IMR-90 (cell line): ENCODE results near the gene PKHD1. TPM values are rescaled to one million over a fixed set of nuclear protein-coding genes. Genes with fewer than 3 reads are reported as not detected.

Experiments used
- ATAC-seq: fragments of 200-7000 bp; cut with Tn5 transposase; 2 replicates; pipeline ENCODE4 v1.9.1; 2020; ENCODE audit warnings: low read depth, mild to moderate bottlenecking, moderate library complexity
- BruUV-seq: library from RNA; stranded (reverse); fragments of 400-500 nt; replicated peaks from 2 replicates; lab custom pipeline; 2021; lab: Mats Ljungman, UMichigan
- CTCF ChIA-PET: fragments of 300-600 bp; formaldehyde crosslinking; extraction: SDS; loops from one replicate; lab custom pipeline; 2021; ENCODE audit warnings: antibody characterized with exemption; lab: Yijun Ruan, JAX
- POLR2A ChIA-PET: fragments of 300-600 bp; sonication (Branson Sonifier 250); formaldehyde crosslinking; loops from one replicate; lab custom pipeline; 2022; ENCODE audit warnings: antibody characterized with exemption; ENCODE audit not compliant: unreplicated experiment; lab: Charles Lee
- DNase-seq: peaks from one replicate; pipeline ENCODE4 v3.0.0; 2013
- H2AFZ ChIP-seq: replicated peaks from 2 replicates; pipeline ENCODE3; 2013; ENCODE audit warnings: low read length, mild to moderate bottlenecking; ENCODE audit not compliant: poor library complexity
- H2AK5ac ChIP-seq: 2 replicates; pipeline ENCODE4 v1.6.1; 2013; ENCODE audit warnings: low read depth, low read length, inconsistent platforms
- H2AK9ac ChIP-seq: replicated peaks from 2 replicates; pipeline ENCODE3; 2013; ENCODE audit warnings: mild to moderate bottlenecking, low read depth, low read length, moderate library complexity; ENCODE audit not compliant: poor library complexity
- H2BK120ac ChIP-seq: 2 replicates; pipeline ENCODE4 v1.6.1; 2013; ENCODE audit warnings: low read depth, low read length, inconsistent platforms
- H2BK15ac ChIP-seq: 3 replicates; pipeline ENCODE4 v1.6.1; 2013; ENCODE audit warnings: low read depth, low read length, inconsistent platforms
- H2BK20ac ChIP-seq: 2 replicates; pipeline ENCODE4 v1.6.1; 2013; ENCODE audit warnings: low read depth, mild to moderate bottlenecking, inconsistent platforms, low read length, moderate library complexity
- H2BK5ac ChIP-seq: 2 replicates; pipeline ENCODE4 v1.6.1; 2013; ENCODE audit warnings: mild to moderate bottlenecking, low read depth, low read length, inconsistent platforms; ENCODE audit not compliant: poor library complexity, severe bottlenecking
- H3K14ac ChIP-seq: replicated peaks from 2 replicates; pipeline ENCODE4 v1.6.1; 2013; ENCODE audit warnings: low read depth, low read length, inconsistent platforms
- H3K18ac ChIP-seq: 2 replicates; pipeline ENCODE4 v1.6.1; 2013; ENCODE audit warnings: low read depth, low read length, control low read depth
- H3K23ac ChIP-seq: 2 replicates; pipeline ENCODE4 v1.6.1; 2013; ENCODE audit warnings: low read depth, low read length, inconsistent platforms
- H3K27ac ChIP-seq: 2 replicates; pipeline ENCODE4 v1.5.1; 2013; ENCODE audit warnings: mild to moderate bottlenecking, control low read depth, low read length; ENCODE audit not compliant: insufficient read depth
- H3K27me3 ChIP-seq: 2 replicates; pipeline ENCODE4 v1.6.1; 2013; ENCODE audit warnings: low read length; ENCODE audit not compliant: control insufficient read depth, insufficient read depth
- H3K36me3 ChIP-seq: 2 replicates; pipeline ENCODE4 v1.6.1; 2013; ENCODE audit warnings: low read length, mixed read lengths; ENCODE audit not compliant: control insufficient read depth, insufficient read depth
- H3K4ac ChIP-seq: 2 replicates; pipeline ENCODE4 v1.6.1; 2013; ENCODE audit warnings: low read depth, low read length, inconsistent platforms
- H3K4me1 ChIP-seq: 2 replicates; pipeline ENCODE4 v1.6.1; 2013; ENCODE audit warnings: low read length, mixed read lengths; ENCODE audit not compliant: control insufficient read depth, insufficient read depth
- H3K4me2 ChIP-seq: 2 replicates; pipeline ENCODE4 v1.6.1; 2013; ENCODE audit warnings: low read depth, mild to moderate bottlenecking, control low read depth, low read length, moderate library complexity
- H3K4me3 ChIP-seq: 2 replicates; pipeline ENCODE4 v1.5.1; 2013; ENCODE audit warnings: low read depth, mild to moderate bottlenecking, control low read depth, low read length, moderate library complexity; ENCODE audit not compliant: insufficient read depth
- H3K56ac ChIP-seq: 2 replicates; pipeline ENCODE4 v1.6.1; 2013; ENCODE audit warnings: low read length, inconsistent platforms; ENCODE audit not compliant: insufficient read depth; ENCODE audit errors: extremely low read depth
- H3K79me1 ChIP-seq, 2 experiments: 2 replicates each; pipeline ENCODE4 v1.6.1; 2013; ENCODE audit warnings: low read length in 2 of 2, inconsistent platforms in 1 of 2, low read depth in 1 of 2
- H3K9ac ChIP-seq: 2 replicates; pipeline ENCODE4 v1.6.1; 2013; ENCODE audit warnings: low read depth, low read length, control low read depth
- H3K9me1 ChIP-seq: 2 replicates; pipeline ENCODE4 v1.6.1; 2013; ENCODE audit warnings: low read length, inconsistent platforms; ENCODE audit not compliant: insufficient read depth
- H3K9me3 ChIP-seq: 2 replicates; pipeline ENCODE4 v1.6.1; 2013; ENCODE audit warnings: low read length; ENCODE audit not compliant: control insufficient read depth, insufficient read depth
- H4K20me1 ChIP-seq: 2 replicates; pipeline ENCODE4 v1.6.1; 2013; ENCODE audit warnings: low read length, inconsistent platforms; ENCODE audit not compliant: insufficient read depth
- H4K5ac ChIP-seq: 2 replicates; pipeline ENCODE4 v1.6.1; 2013; ENCODE audit warnings: mild to moderate bottlenecking, low read depth, low read length, control low read depth
- H4K8ac ChIP-seq, 2 experiments: 2 replicates each; pipeline ENCODE4 v1.6.1; 2013; ENCODE audit warnings: low read depth in 2 of 2, low read length in 2 of 2, control low read depth in 1 of 2, inconsistent platforms in 1 of 2
- H4K91ac ChIP-seq: 2 replicates; pipeline ENCODE4 v1.6.1; 2013; ENCODE audit warnings: low read depth, low read length, inconsistent platforms; ENCODE audit not compliant: insufficient read depth
- BHLHE40 ChIP-seq: fragments of 150-350 bp; IDR thresholded peaks from 2 replicates; pipeline ENCODE4 v1.6.1; 2016; ENCODE audit warnings: mild to moderate bottlenecking, low read depth, low read length
- CEBPB ChIP-seq: IDR thresholded peaks from 2 replicates; pipeline ENCODE4 v1.6.1; 2012; ENCODE audit warnings: low read depth, low read length, improper control_type of control experiment
- CTCF ChIP-seq: conservative IDR thresholded peaks from 2 replicates; pipeline ENCODE4 v1.5.1; 2012; ENCODE audit warnings: mild to moderate bottlenecking, low read depth, low read length, improper control_type of control experiment
- ELK1 ChIP-seq: fragments of 150-350 bp; IDR thresholded peaks from 2 replicates; pipeline ENCODE4 v1.6.1; 2016; ENCODE audit warnings: low read depth, mild to moderate bottlenecking, low read length, moderate library complexity, borderline replicate concordance
- FOS ChIP-seq: fragments of 150-350 bp; IDR thresholded peaks from 2 replicates; pipeline ENCODE4 v1.6.1; 2016; ENCODE audit warnings: low read depth, low read length
- MXI1 ChIP-seq: IDR thresholded peaks from 2 replicates; pipeline ENCODE4 v1.6.1; 2012; ENCODE audit warnings: low read depth, mild to moderate bottlenecking, low read length, moderate library complexity, borderline replicate concordance
- NFE2L2 ChIP-seq: fragments of 150-350 bp; IDR thresholded peaks from 2 replicates; pipeline ENCODE4 v1.6.1; 2016; ENCODE audit warnings: low read depth, mild to moderate bottlenecking, low read length
- POLR2A ChIP-seq: IDR thresholded peaks from 2 replicates; pipeline ENCODE4 v1.6.1; 2012; ENCODE audit warnings: mild to moderate bottlenecking, low read depth, low read length
- RCOR1 ChIP-seq: IDR thresholded peaks from 2 replicates; pipeline ENCODE4 v1.6.1; 2012; ENCODE audit warnings: mild to moderate bottlenecking, low read length, improper control_type of control experiment; ENCODE audit not compliant: insufficient replicate concordance
- SMC3 ChIP-seq: fragments of 150-350 bp; IDR thresholded peaks from 2 replicates; pipeline ENCODE4 v1.6.1; 2016; ENCODE audit warnings: low read depth, mild to moderate bottlenecking, antibody characterized with exemption, low read length, moderate library complexity
- USF2 ChIP-seq: fragments of 150-350 bp; IDR thresholded peaks from 2 replicates; pipeline ENCODE4 v1.6.1; 2017; ENCODE audit warnings: mild to moderate bottlenecking, antibody characterized with exemption, low read length, low read depth
- WGBS, 2 experiments: methylation state at CpG; one replicate each; pipeline versions ENCODE4 v1.1.5 to v1.1.7; 2013; ENCODE audit warnings: missing lambda C conversion rate in 2 of 2; ENCODE audit not compliant: insufficient read length in 1 of 2; ENCODE audit errors: extremely low coverage in 2 of 2; 5-methylcytosine and 5-hydroxymethylcytosine counted together
- dilution Hi-C: fragments of 300-500 bp; cut with HindIII; formaldehyde crosslinking; loops from one replicate; pipeline ENCODE4 v1.14.3; 2018; ENCODE audit warnings: low sequenced_read_pairs; ENCODE audit not compliant: unreplicated experiment
- in situ Hi-C: fragments of 300-500 bp; cut with MboI; formaldehyde crosslinking; loops from 3 replicates; pipeline ENCODE4 v1.14.3; 2019; ENCODE audit warnings: low sequenced_read_pairs, inconsistent platforms, mixed read lengths
- intact Hi-C: fragments of 100-400 bp; cut with micrococcal nuclease; formaldehyde crosslinking; loops from 2 replicates; pipeline ENCODE4 v1.10.0; 2022
- polyA plus RNA-seq, 3 experiments: library from polyadenylated mRNA; depleted of rRNA; stranded (reverse); fragments of >200 nt; gene quantifications; 2 replicates each; pipeline ENCODE4 v1.2.3, GENCODE V29; 2012; ENCODE audit warnings: low replicate concordance in 1 of 3
- total RNA-seq: library from RNA; depleted of rRNA; stranded (reverse); fragments of >200 nt; gene quantifications from 2 replicates; pipeline ENCODE4 v1.2.3, GENCODE V29; 2012

Gene PKHD1
- total and polyA plus RNA-seq, 2 of the 4 experiments (the other 2 are of a cell fraction) = not detected

GRCh38 chr6:51854347-51854746 lies 233.1 kb downstream of the PKHD1 start:
- no peaks in the 10 kb centered on the region for H4K20me1 ChIP-seq
- no peak overlapping the region for H3K18ac ChIP-seq
- no peak overlapping the region for H2BK15ac ChIP-seq
- POLR2A ChIA-PET = no interaction called here
- H2AK9ac ChIP-seq = no peak overlapping the region
- H2AFZ ChIP-seq = no peak overlapping the region
- intact Hi-C loops (loop anchor here (10.0 kb wide), 1 partner anchor 1040 kb away; the partner anchor contains the start of gene TFAP2B), in situ Hi-C loops (loop anchor here (10.0 kb wide), 1 partner anchor 160 kb away; no protein-coding TSS in a partner anchor), dilution Hi-C loops (no loop called here)
- no peaks in the 10 kb centered on the region for H3K27me3 ChIP-seq
- H2BK20ac ChIP-seq = no peak overlapping the region
- H4K8ac ChIP-seq = no peak overlapping the region
- H3K14ac ChIP-seq = no peak overlapping the region
- no peak overlapping the region for H3K27ac ChIP-seq
- ATAC-seq = no peak
- no TSS peak for BruUV-seq
- H2AK5ac ChIP-seq = no peak overlapping the region
- H3K4ac ChIP-seq = no peak overlapping the region
- H2BK120ac ChIP-seq = no peak overlapping the region
- H2BK5ac ChIP-seq = no peak overlapping the region
- H3K9me1 ChIP-seq = no peaks in the 10 kb centered on the region
- no peak overlapping the region for H3K23ac ChIP-seq
- H4K91ac ChIP-seq = no peak overlapping the region
- no peak for DNase-seq
- WGBS, 2 experiments = 80% methylated on average over 1 of the region's 7 CpGs; no CpG with 5 or more reads in 1 of the 2 experiments
- H3K4me2 ChIP-seq = no peak overlapping the region
- CTCF ChIA-PET = no interaction called here
- TF ChIP-seq SMC3 (no peak), BHLHE40 (no peak), NFE2L2 (no peak), FOS (no peak), USF2 (no peak), CEBPB (no peak), CTCF (no peak), MXI1 (no peak), POLR2A (no peak), RCOR1 (no peak), ELK1 (no peak)
- no peak overlapping the region for H3K56ac ChIP-seq
- no peaks in the 10 kb centered on the region for H3K9me3 ChIP-seq
- no peaks in the 10 kb centered on the region for H3K79me1 ChIP-seq
- H3K36me3 ChIP-seq = no peaks in the 10 kb centered on the region
- no peak overlapping the region for H4K5ac ChIP-seq
- no peak overlapping the region for H3K4me3 ChIP-seq
- H3K4me1 ChIP-seq = no peaks in the 10 kb centered on the region
- H3K9ac ChIP-seq = no peak overlapping the region
